ENCODE data around the gene SRRT.

The SRRT gene

GRCh38 chr7:100836812-100837098 is 38.1 kb upstream of the SRRT start:
- Histone ChIP-seq H3K27me3 (ENCODE audit: insufficient read depth, poor library complexity, severe bottlenecking) (no peaks in the 10 kb centered on the region), H3K27ac (replicated peaks) (peak overlapping the region; percentile 30), H3K4me3 (replicated peaks; ENCODE audit: insufficient read depth, low read length) (no peak overlapping the region)
- no peak for TF ChIP-seq REST (IDR thresholded peaks at IDR 0.05; ENCODE audit: insufficient replicate concordance, low read depth)
- no peak for TF ChIP-seq GABPA (IDR thresholded peaks at IDR 0.05; ENCODE audit: low read depth)
- no peak for TF ChIP-seq SPI1 (IDR thresholded peaks at IDR 0.05; ENCODE audit: borderline replicate concordance, low read depth)
- no peak for TF ChIP-seq CTCF (IDR thresholded peaks at IDR 0.05; ENCODE audit: insufficient read depth, low read length)
- TF ChIP-seq POLR2AphosphoS5 (IDR thresholded peaks at IDR 0.05; ENCODE audit: low read depth): no peak
- DNase-seq (ENCODE audit: low read depth in 1 of 2, low spot score in 1 of 2): no peak

GRCh38 chr7:100837099-100837836 is 37.6 kb upstream of the SRRT start:
- peak overlapping the region; percentile 30 for H3K27ac ChIP-seq (replicated peaks)
- peak overlapping the region; percentile 3; the same call in 1 of the 2 replicates for H3K4me3 ChIP-seq (replicated peaks; ENCODE audit: insufficient read depth, low read length)
- TF ChIP-seq POLR2AphosphoS5 (IDR thresholded peaks at IDR 0.05; ENCODE audit: low read depth) (peak; percentile 42; the same call in 1 of the 2 replicates), CTCF (IDR thresholded peaks at IDR 0.05; ENCODE audit: insufficient read depth, low read length) (no peak), REST (IDR thresholded peaks at IDR 0.05; ENCODE audit: insufficient replicate concordance, low read depth) (no peak), GABPA (IDR thresholded peaks at IDR 0.05; ENCODE audit: low read depth) (no peak), SPI1 (IDR thresholded peaks at IDR 0.05; ENCODE audit: borderline replicate concordance, low read depth) (no peak)
- H3K27me3 ChIP-seq (ENCODE audit: insufficient read depth, poor library complexity, severe bottlenecking): no peaks in the 10 kb centered on the region
- peak; percentile 68 to 74 for DNase-seq (ENCODE audit: low read depth in 1 of 2, low spot score in 1 of 2)

- no peak overlapping the region for H3K4me3 ChIP-seq (replicated peaks; ENCODE audit: insufficient read depth, low read length)
- DNase-seq (ENCODE audit: low read depth in 1 of 2, low spot score in 1 of 2): no peak
- TF ChIP-seq REST (IDR thresholded peaks at IDR 0.05; ENCODE audit: insufficient replicate concordance, low read depth): no peak
- no peak for TF ChIP-seq POLR2AphosphoS5 (IDR thresholded peaks at IDR 0.05; ENCODE audit: low read depth)
- no peak for TF ChIP-seq GABPA (IDR thresholded peaks at IDR 0.05; ENCODE audit: low read depth)
- no peak for TF ChIP-seq SPI1 (IDR thresholded peaks at IDR 0.05; ENCODE audit: borderline replicate concordance, low read depth)
- no peak for TF ChIP-seq CTCF (IDR thresholded peaks at IDR 0.05; ENCODE audit: insufficient read depth, low read length)
- no peak overlapping the region for H3K27ac ChIP-seq (replicated peaks)
- H3K27me3 ChIP-seq (ENCODE audit: insufficient read depth, poor library complexity, severe bottlenecking): no peaks in the 10 kb centered on the region
Observed at GRCh38 chr7:100839361-100839760, 35.5 kb upstream of the SRRT start.
